Muscle layer of duodenum (tissue), 2 donors: ENCODE measurements around the gene CSTB.
A peak's percentile ranks its signal among the peaks of the same experiment; 100 is the strongest.

Source experiments
- H3K27ac ChIP-seq: one replicate; pipeline ENCODE4 v1.7.0; 2013; ENCODE audit warnings: mild to moderate bottlenecking, low read length
- H3K27me3 ChIP-seq: one replicate; pipeline ENCODE4 v1.7.0; 2013; ENCODE audit warnings: low read depth, mild to moderate bottlenecking, control low read depth, low read length
- H3K36me3 ChIP-seq, 2 donors: one replicate each; pipeline ENCODE4 v1.7.0; 2013; ENCODE audit warnings: low read length in 2 of 2, control low read depth in 1 of 2, mild to moderate bottlenecking in 1 of 2; ENCODE audit not compliant: insufficient read depth in 2 of 2, control insufficient read depth in 1 of 2
- H3K4me1 ChIP-seq, 2 donors: one replicate each; pipeline ENCODE4 v1.7.0; 2013; ENCODE audit warnings: low read length in 2 of 2, mild to moderate bottlenecking in 2 of 2, control low read depth in 1 of 2, moderate library complexity in 1 of 2; ENCODE audit not compliant: insufficient read depth in 2 of 2, control insufficient read depth in 1 of 2
- H3K4me3 ChIP-seq, 2 donors: one replicate each; pipeline ENCODE4 v1.7.0; 2013; ENCODE audit warnings: low read length in 2 of 2, low read depth in 1 of 2, mild to moderate bottlenecking in 1 of 2
- H3K9me3 ChIP-seq, 2 donors: one replicate each; pipeline ENCODE4 v1.7.0; 2013; ENCODE audit warnings: low read length in 2 of 2, control low read depth in 1 of 2, mild to moderate bottlenecking in 1 of 2; ENCODE audit not compliant: control insufficient read depth in 1 of 2
- donor health status: healthy.

Gene CSTB

GRCh38 chr21:43762303-43763128 is 13.6 kb downstream of the CSTB start:
- no peaks in the 10 kb centered on the region for H3K27me3 ChIP-seq
- H3K9me3 ChIP-seq = no peaks in the 10 kb centered on the region
- no peak overlapping the region for H3K4me3 ChIP-seq
- no peak overlapping the region for H3K27ac ChIP-seq
- H3K36me3 ChIP-seq = peaks cover 5 to 18% of the 10 kb centered on the region in 2 donors
- H3K4me1 ChIP-seq = peaks cover 0 to 11% of the 10 kb centered on the region in 2 donors

DNA sequence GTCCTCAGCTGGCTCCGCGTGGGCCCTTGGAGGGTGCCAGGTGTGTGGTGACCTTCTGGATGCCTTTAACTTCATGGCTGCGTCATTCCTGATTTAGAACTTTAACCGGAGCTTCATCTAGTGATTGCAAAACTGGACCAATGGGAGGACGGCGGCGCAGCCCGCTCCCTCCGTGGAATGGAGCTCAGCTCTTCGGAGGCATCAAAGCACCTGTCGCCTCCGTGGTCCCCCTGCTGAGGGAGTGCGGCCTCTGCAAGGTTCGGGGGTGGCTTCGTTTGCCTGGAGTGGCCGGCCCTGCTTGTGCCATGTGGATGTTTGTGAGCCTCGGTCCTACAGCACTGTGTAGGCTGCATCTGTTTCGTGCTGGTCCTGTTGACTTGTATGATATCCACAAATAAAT is 14.2 kb downstream of the CSTB start:
- H3K36me3 ChIP-seq = peaks cover 5 to 22% of the 10 kb centered on the region in 2 donors
- no peak overlapping the region for H3K4me3 ChIP-seq
- no peaks in the 10 kb centered on the region for H3K27me3 ChIP-seq
- H3K9me3 ChIP-seq = no peaks in the 10 kb centered on the region
- no peak overlapping the region for H3K27ac ChIP-seq
- peaks cover 0 to 5% of the 10 kb centered on the region in 2 donors for H3K4me1 ChIP-seq

DNA sequence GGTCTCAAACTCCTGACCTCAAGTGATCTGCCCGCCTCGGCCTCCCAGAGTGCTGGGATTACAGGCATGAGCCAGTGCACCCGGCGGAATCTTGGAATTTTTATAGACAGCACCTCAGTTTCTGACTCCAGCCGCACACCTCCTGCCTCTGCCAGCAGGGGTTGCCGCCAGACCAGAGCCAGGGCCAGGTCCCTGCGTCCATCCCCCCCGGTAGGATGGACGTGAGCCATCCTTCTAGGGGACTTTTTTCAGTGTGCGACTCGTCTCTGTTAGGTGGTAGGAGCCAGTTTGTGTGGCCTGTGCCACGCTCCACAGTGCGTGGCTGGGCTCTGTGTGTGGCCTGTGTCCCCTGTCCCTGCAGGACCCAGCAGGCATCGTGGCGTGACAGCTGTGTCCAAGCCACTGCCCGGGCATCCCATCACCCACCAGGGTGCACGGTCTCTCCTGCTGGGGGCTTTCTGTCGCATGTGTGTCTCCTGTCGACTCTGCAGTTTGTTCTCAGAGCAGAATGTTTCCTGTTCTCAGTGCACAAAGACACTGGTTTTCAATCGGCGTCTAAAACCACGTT is 15.6 kb downstream of the CSTB start:
- H3K27me3 ChIP-seq = no peaks in the 10 kb centered on the region
- H3K9me3 ChIP-seq = no peaks in the 10 kb centered on the region
- H3K4me3 ChIP-seq = no peak overlapping the region
- H3K36me3 ChIP-seq = peaks cover 15 to 36% of the 10 kb centered on the region in 2 donors
- peaks cover 0 to 4% of the 10 kb centered on the region in 2 donors for H3K4me1 ChIP-seq
- H3K27ac ChIP-seq = no peak overlapping the region

DNA sequence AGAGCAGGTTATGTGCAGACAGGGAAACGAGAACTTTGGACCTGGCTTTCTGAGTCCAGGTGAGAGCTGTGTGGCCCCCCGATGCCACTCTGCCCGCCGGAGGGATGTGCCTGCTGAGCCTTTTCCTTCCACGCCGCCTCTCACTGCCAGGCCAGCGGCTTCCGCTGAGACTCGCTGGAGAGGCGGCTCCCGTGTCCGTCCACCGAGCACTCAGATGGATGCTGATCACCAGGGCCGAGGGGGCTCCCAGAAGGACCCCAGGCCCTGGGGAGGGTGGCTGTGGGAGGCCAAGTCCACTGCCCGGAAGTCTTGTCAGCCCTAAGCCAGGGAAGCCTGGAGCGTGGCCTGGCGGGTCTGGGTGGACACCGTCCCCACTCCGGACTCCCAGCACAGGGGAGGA is 16.5 kb downstream of the CSTB start:
- peaks cover 15 to 43% of the 10 kb centered on the region in 2 donors for H3K36me3 ChIP-seq
- no peak overlapping the region for H3K27ac ChIP-seq
- no peaks in the 10 kb centered on the region for H3K9me3 ChIP-seq
- peaks cover 0 to 4% of the 10 kb centered on the region in 2 donors for H3K4me1 ChIP-seq
- H3K4me3 ChIP-seq = no peak overlapping the region
- H3K27me3 ChIP-seq = no peaks in the 10 kb centered on the region

DNA sequence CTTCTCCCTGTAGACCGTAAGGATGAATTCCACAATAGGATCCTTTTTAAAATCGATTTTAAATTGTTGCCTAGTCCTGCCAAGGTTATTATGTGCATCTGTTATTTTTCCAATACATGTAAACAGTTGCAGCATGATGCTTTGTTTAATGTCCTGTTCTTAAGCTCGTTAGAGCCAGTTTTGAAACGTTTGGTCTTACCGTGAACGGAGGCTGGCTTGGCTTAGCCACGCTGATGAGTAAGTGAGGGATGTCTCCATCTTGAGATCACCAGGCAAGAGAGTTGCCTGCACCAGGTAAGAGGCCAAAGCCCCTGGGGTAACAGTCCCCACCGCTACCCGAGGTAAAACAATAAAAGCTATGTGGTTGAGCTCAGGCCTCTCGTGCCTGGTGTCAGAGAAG is 17.3 kb downstream of the CSTB start:
- H3K27ac ChIP-seq = peak overlapping the region; percentile 65
- peaks cover 0 to 4% of the 10 kb centered on the region in 2 donors for H3K4me1 ChIP-seq
- peak overlapping the region; percentile 21 to 33 for H3K4me3 ChIP-seq
- no peaks in the 10 kb centered on the region for H3K9me3 ChIP-seq
- no peaks in the 10 kb centered on the region for H3K27me3 ChIP-seq
- H3K36me3 ChIP-seq = peaks cover 23 to 50% of the 10 kb centered on the region in 2 donors

DNA sequence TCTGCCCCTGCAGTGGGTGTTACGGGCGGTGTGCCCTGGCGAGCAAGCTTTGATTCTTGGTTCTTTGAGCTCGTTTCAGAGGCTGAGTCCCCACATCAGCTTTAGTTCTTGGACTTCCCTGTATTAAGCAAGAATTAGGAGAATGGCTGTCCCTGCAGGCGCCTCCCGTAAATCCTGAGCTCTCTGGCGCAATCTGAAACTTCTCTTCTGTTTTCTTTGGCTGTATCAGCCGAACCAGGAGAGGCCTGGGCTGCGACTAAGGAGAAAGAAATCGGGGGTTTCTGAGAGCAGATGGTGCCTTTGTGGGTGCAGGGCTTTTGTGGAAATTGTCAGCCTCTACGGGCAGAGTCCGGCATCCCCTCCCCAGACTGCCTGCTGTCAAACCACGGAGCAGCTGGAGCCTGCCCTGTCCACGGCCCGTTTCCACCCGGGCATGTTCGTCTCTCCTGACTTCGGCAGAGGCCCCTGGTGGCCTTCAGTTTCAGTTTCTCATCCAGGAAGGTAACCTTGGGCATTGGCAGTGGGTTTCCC is 17.9 kb downstream of the CSTB start:
- no peaks in the 10 kb centered on the region for H3K9me3 ChIP-seq
- peak overlapping the region; percentile 21 to 33 for H3K4me3 ChIP-seq
- peak overlapping the region; percentile 65 for H3K27ac ChIP-seq
- H3K27me3 ChIP-seq = no peaks in the 10 kb centered on the region
- peaks cover 29 to 57% of the 10 kb centered on the region in 2 donors for H3K36me3 ChIP-seq
- H3K4me1 ChIP-seq = peaks cover 0 to 4% of the 10 kb centered on the region in 2 donors

DNA sequence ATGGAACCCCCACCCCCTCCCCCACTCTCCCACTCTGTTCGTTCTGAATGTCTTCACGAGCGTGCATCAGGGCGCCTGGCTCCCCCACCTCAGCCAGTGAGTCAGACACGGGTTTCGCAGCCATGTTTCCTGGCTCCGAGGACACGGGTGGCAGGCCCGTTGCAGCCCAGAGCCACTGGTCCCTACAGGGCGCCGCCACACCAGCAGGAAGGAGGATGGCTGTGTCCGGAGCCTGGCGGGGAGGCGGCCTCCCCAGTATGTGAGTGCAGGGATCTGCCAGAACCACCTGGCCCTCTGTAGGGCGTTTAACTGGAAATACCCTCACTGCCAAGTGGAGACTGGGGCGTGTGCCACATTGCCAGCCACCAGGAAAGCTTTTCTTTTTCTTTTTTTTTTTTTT is 18.5 kb downstream of the CSTB start:
- H3K36me3 ChIP-seq = peaks cover 29 to 57% of the 10 kb centered on the region in 2 donors
- H3K9me3 ChIP-seq = no peaks in the 10 kb centered on the region
- no peak overlapping the region for H3K4me3 ChIP-seq
- H3K27me3 ChIP-seq = no peaks in the 10 kb centered on the region
- peaks cover 0 to 4% of the 10 kb centered on the region in 2 donors for H3K4me1 ChIP-seq
- no peak overlapping the region for H3K27ac ChIP-seq

DNA sequence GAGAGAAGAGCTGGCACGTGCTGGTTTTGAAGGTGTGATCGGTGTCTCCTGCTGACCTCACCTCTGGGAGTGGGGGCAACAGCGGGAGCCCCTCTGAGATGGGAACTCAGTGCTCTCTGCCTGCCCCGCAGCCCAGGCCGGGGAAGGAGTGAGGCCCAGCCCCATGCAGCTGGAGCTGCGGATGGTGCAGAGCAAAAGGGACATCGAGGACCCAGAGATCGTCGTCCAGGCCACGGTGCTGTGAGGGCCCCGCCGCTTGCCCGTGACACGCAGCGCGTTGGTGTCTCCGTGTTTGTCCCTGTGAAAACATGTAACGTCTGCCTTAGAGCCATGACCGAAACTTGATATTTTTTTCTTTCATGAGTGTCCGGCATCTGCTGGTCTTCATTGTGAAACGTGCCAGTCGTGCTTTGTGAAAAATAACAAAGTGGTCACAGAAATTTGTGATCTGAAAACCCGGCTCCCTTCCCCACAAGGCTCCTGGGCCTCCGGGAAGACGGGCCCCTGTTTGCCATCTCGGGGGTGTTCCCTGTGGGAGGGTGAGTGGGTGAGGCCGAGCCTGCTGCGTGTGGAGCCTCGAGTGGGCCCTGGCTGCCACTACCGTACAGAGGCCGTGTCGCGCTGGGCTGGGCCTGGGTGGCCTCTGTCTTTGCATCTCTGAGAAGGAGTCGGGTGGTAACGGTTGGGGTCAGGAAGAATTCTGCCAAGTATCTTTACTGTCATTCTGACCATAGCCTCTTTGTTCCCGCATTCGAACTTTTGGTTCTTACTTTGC is 20.1 kb downstream of the CSTB start:
- Histone ChIP-seq H3K4me3 (no peak overlapping the region), H3K36me3 (peaks cover 29 to 57% of the 10 kb centered on the region in 2 donors), H3K4me1 (peaks cover 0 to 4% of the 10 kb centered on the region in 2 donors), H3K27ac (no peak overlapping the region), H3K27me3 (no peaks in the 10 kb centered on the region), H3K9me3 (no peaks in the 10 kb centered on the region)

DNA sequence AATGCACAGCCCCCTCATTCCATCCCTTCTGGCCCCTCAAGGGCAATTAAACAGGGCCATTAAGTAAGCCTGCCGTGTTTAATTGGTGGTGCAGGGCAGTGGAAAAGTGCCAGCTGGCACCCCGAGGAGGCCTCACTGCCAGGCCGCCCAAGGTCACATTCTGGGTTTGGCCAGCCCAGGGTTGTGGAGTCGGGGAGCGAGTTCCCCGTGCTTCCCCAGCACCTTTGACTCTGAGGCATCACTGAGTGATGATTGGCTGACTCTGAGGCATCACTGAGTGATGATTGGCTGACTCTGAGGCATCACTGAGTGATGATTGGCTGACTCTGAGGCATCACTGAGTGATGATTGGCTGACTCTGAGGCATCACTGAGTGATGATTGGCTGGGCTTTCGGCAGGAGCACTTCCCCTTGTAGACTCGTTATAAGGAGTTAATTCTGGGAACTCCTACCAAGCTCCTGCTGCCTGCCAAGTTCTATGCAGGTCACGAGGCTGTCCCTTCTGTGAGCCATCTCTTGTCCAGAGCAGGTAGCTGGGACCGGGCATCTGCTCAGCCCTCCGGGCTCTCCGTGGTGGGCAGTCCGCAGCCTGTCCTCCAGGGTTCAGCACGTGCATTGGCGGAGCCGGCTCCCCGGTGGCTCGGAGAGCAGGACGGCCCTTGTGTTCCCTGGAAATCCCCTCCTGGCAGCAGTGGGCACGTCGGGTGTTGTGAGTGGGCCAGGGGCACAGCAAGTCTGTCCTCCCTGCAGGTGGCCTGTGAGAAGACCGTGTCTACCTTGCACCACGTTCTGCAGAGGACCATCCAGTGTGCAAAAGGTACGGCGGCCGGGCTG is 20.9 kb downstream of the CSTB start:
- H3K4me1 ChIP-seq = peaks cover 0 to 4% of the 10 kb centered on the region in 2 donors
- no peak overlapping the region for H3K4me3 ChIP-seq
- H3K27ac ChIP-seq = no peak overlapping the region
- H3K27me3 ChIP-seq = no peaks in the 10 kb centered on the region
- H3K9me3 ChIP-seq = no peaks in the 10 kb centered on the region
- peaks cover 37 to 61% of the 10 kb centered on the region in 2 donors for H3K36me3 ChIP-seq

DNA sequence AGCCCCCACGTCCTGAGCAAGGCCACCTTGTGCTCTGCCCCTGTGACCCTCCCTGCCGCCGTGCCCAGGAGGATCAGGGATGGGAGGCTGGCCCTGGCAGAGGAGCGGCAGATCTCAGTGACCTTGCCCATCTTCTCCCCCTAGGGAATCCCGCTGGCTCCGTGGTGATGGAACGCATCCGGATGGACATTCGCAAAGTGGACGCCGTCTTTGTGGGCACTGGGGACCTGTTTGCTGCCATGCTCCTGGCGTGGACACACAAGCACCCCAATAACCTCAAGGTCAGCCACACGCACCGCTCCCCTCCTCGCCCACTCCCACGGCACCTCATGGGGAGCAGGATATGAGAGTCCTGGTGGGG is 22.7 kb downstream of the CSTB start:
- H3K9me3 ChIP-seq = no peaks in the 10 kb centered on the region
- no peak overlapping the region for H3K27ac ChIP-seq
- H3K4me1 ChIP-seq = peaks cover 0 to 4% of the 10 kb centered on the region in 2 donors
- no peaks in the 10 kb centered on the region for H3K27me3 ChIP-seq
- H3K36me3 ChIP-seq = peaks cover 32 to 77% of the 10 kb centered on the region in 2 donors
- H3K4me3 ChIP-seq = no peak overlapping the region
